Measurements from ENCODE around the gene SLC39A9. TPM values are rescaled to one million over a fixed set of nuclear protein-coding genes. Genes with fewer than 3 reads are reported as not detected.

The SLC39A9 gene
- total RNA-seq, 4 donors from 2014 or later: 50.2 to 64.1 (median 57.9) TPM

GRCh38 chr14:69479696-69480095, 81.2 kb downstream of the SLC39A9 start:
- TF ChIP-seq, protein P1, sequence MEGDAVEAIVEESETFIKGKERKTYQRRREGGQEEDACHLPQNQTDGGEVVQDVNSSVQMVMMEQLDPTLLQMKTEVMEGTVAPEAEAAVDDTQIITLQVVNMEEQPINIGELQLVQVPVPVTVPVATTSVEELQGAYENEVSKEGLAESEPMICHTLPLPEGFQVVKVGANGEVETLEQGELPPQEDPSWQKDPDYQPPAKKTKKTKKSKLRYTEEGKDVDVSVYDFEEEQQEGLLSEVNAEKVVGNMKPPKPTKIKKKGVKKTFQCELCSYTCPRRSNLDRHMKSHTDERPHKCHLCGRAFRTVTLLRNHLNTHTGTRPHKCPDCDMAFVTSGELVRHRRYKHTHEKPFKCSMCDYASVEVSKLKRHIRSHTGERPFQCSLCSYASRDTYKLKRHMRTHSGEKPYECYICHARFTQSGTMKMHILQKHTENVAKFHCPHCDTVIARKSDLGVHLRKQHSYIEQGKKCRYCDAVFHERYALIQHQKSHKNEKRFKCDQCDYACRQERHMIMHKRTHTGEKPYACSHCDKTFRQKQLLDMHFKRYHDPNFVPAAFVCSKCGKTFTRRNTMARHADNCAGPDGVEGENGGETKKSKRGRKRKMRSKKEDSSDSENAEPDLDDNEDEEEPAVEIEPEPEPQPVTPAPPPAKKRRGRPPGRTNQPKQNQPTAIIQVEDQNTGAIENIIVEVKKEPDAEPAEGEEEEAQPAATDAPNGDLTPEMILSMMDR (IDR thresholded peaks at IDR 0.05; ENCODE audit: low read depth): no peak

- TF ChIP-seq, protein P1 (IDR thresholded peaks at IDR 0.05; ENCODE audit: low read depth): no peak
Observed at GRCh38 chr14:69480136-69480535, 81.6 kb downstream of the SLC39A9 start.

DNA sequence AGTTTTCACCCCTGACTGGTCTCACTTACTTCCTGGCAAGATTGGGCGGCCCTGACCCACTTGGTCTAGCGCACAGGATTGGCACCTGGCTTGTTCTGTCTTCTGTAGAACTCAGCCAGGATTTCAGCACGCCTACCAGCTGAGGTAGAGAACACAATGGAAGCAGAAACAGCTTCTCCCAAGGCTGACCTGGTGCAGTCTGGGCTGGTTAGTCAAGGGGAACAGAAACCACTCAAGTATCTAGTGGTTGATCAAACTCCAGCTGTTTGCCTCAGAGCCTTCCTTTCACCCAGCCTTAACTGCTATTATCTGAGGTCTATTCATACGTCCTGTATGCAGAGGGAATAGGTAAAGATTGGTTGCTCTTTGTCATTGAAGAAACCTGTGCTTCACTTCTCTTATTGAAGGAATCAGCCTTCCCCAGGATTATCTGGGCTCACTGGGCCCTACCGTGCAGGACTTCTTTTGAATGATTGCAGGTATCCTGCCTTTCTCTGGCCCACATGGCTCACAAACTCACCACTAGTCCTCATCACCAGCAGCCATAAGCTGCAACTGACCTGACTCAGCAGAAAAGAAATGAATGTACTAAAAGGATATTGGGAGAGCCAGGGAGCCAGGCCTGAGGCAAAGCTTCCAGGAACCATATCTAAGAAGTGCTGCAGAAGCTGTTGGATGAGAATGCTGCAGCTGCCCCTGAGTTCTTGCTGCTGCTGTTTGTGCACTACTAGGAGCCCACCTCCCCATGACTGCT, 83.5 kb downstream of the SLC39A9 start:
- TF ChIP-seq, protein P1 (IDR thresholded peaks at IDR 0.05; ENCODE audit: low read depth): no peak

DNA sequence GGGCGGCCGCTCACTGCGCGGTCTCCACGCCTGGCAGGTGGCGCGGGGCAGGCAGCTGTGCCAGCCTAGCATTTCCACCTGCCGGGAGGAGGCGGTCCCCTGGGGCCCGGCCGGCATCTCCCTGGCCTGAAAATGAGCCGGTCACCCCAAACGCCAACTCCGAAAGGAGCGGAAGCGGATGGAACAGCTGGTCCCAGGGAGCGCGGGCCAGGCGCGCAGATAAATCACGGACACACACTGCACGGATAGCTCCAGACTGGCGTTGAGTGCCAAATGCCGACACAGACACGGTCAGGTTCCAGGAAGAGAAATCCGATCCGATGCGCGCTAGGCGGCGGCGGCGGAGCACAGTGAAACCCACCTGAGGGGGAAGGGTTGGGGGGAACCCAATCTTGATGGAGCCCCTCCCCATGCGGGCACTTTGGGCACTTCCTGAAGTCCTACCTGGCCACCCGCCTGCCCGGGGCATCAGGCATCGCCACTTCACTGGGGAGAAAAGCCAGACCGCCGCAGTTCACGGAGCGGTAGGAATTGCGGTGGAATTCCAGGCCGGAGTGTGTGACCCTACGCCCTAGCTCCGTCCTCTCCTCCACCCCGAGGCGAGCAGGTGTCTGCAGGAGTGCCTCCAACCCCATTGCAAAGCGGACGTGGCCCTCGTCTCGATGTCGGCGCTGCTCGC, 85.4 kb downstream of the SLC39A9 start:
- TF ChIP-seq, protein P1 (IDR thresholded peaks at IDR 0.05; ENCODE audit: low read depth): no peak

GRCh38 chr14:69484444-69485314, 86.2 kb downstream of the SLC39A9 start, which contains the start of gene PLEKHD1:
PLEKHD1 (plus strand) TSS chr14:69484728; CDS start chr14:69484966, 238 bp downstream.
- TF ChIP-seq, protein P1 (IDR thresholded peaks at IDR 0.05; ENCODE audit: low read depth): no peak

- TF ChIP-seq, protein P1 (IDR thresholded peaks at IDR 0.05; ENCODE audit: low read depth): no peak
Observed at GRCh38 chr14:69485315-69485660, 86.8 kb downstream of the SLC39A9 start.

DNA sequence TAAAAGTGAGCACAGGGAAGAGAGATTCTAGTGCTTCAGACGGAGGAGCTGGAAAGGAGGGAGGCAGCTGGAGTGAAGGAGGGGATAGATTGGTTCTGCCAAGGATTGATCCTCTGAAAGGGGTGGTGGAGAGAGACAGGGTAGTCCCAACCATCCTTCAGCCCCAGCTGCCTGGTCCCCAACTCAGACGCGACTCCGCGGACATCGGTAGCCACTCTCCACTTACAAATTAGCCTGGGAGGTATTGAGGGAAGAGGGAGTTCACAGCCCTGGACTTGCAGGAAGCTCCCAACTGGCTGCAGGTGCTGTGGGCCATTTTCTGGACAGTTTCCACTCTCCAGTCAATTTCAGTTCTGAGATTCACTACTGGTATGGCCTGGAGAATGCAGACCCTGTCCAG, 87.2 kb downstream of the SLC39A9 start:
- TF ChIP-seq, protein P1 (IDR thresholded peaks at IDR 0.05; ENCODE audit: low read depth): no peak
